GM12872 (cell line): ENCODE measurements around the gene UBN1.

ENCODE experiments used
- TF ChIP-seq, protein P1 (sequence below): IDR thresholded peaks from 3 replicates; pipeline ENCODE4 v1.5.1; 2011; ENCODE audit warnings: low read depth, mild to moderate bottlenecking, low read length, moderate library complexity; ENCODE audit not compliant: insufficient read depth

The UBN1 gene

DNA sequence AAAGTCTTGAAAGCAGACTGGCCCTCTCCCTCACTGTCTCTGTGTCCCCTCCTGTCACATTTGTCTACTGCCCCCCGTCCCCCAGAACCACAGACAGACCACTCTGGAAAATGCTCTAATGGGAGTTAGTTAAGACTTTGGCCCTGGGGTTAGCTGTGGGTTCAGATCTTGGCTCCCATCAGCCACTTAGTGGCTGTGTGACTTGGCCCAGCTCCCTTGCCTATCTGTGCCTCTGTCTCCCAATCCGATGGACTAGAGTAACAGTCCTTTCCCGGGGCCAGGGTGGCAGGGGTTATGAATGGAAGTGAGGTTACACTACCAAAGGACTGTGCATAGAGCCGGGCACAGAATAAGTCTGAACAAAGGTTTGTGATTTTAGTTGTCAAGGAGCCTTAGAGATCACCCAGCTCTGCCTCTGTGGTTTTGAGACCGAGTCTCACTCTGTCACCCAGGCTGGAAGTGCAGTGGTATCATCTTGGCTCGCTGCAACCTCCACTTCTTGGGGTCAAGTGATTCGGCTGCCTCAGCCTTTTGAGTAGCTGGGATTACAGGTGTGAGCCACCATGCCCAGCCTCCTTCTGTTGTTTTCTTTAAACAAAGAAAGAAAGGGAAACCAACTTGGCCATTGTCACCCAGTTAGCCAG, 66.0 kb downstream of the UBN1 start:
- TF ChIP-seq, protein P1, sequence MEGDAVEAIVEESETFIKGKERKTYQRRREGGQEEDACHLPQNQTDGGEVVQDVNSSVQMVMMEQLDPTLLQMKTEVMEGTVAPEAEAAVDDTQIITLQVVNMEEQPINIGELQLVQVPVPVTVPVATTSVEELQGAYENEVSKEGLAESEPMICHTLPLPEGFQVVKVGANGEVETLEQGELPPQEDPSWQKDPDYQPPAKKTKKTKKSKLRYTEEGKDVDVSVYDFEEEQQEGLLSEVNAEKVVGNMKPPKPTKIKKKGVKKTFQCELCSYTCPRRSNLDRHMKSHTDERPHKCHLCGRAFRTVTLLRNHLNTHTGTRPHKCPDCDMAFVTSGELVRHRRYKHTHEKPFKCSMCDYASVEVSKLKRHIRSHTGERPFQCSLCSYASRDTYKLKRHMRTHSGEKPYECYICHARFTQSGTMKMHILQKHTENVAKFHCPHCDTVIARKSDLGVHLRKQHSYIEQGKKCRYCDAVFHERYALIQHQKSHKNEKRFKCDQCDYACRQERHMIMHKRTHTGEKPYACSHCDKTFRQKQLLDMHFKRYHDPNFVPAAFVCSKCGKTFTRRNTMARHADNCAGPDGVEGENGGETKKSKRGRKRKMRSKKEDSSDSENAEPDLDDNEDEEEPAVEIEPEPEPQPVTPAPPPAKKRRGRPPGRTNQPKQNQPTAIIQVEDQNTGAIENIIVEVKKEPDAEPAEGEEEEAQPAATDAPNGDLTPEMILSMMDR: no peak

DNA sequence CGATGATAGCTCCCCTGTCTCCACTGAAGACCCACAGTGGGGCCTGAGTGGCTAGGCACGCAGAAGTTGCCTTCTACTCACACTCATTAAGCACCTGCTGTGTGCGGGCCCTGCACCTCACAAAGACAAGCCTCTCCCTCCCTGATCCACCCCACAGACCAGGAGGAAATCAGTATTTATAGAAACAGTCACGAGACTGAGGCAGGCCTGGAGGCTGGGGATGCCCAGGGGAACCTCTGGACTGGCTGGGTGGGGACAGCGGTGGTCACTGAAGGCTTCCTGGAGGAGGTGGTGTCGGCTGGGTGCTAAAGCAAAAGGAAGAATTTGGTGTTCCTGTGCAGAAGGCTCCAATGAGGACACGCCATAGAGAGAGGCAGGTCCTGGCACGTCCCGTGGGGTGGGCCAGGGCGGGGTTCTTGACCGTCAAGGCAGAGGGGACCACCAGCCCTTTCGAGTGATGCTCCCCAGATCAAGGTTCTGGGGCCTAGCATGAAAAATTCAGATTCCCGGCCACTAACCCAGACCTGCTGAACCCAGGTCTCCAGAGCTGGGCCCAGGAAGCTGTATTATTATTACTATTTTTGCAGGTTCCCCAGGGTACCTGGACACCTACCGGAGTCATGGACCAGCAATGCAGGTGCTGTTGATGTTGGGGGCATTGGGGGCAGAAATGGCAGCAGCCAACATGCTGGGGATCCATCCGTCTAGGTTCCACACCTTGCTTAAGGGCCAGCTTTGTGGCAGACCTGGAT, 66.7 kb downstream of the UBN1 start:
- TF ChIP-seq, protein P1: no peak

DNA sequence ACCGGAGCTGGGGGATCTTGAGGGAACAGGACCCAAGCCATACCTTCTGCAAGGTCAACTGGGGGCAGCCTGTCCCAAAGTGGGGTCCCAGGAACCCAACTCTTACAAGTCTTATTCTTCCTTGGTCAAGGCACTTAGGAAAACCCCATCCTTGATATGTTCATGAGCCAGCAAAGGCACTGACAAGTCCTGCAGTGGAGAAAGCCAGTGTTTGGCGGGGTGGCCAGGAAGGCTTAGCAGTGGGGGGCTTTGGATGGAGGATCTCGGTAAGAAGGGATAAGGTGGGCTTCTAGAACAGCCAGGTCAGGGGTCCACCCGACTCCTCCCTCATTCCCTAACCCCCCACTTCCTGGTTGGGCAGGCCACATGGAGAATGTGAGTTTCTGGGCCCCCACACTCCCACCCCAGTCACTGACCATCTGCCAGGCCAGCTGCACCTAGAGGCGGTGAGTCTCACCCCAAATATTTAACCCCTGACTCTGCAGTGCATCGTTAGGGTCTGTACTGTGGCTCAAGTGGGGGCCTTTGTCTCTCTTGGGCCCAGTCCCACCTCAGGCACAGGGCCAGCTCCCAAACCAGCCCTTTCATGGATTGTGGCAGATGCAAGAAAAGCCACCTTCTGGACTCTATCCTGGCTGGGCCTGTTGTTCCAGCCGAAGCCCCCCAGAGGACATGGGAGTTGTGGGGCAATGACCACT, 67.4 kb downstream of the UBN1 start:
- TF ChIP-seq, protein P1: no peak

DNA sequence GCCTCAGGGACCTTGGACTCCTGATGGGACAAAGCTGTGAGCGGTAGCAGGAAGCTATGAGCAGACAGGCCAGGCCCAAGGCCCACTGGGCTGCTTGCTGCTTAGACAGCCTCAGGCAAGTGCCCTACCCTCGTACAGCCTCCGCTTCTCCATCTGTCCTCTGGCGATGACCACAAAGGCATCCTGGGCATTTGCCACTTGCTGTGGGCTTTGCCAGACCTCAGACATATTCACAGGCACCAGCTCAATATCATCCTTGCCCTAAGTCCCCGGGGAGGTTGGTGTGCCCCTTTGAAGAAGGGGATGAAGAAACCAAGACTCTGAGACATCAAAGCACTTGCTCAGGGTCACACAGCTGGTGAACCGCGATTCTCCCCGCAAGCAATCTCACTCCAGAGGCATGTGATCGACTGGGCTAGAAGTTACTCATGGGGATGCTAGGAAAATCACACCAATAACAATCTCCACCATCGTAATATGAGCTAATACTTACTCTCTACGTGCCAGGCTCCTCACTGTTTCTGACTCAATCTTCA, 68.0 kb downstream of the UBN1 start:
- TF ChIP-seq, protein P1: no peak

DNA sequence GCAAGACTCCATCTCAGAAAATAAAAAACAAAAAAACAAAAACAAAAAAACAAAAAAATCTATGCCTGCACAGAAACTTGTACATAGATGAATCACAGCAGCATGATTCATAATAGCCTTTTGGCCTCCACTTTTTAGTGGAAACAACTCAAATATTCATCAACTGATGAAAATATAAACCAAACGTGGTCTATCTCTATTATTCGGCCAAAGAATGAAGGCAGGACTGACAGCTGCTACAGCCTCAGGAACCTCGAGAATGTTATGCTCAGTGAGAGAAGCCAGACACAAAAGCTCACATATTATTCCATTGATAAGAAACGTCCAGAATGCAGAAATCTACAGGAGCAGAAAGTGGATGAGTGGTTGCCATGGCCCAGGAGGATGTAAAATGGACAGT, 69.8 kb downstream of the UBN1 start:
- TF ChIP-seq, protein P1: no peak

DNA sequence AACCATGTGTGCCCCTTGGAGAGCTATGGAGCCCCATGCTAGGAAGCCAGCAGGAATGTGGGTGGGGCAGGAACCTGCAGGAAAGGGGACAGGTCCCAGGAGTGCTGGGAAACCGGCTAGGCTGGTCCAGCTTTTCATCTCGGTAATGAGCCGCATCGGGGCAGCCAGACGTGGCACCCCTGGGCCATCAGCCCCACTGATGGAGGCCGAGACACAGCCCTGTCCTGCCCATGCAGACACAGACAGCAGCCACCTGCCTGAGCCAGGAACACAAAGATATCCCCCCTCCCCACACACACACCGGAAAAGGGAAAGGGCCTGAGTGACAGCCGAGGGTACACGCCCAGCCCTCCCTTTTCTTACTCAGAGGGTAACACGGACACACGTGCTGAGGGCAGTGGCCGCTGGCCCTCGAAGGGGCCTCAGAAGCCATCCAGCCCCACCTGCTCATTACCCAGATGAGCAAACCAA, 71.5 kb downstream of the UBN1 start:
- TF ChIP-seq, protein P1: no peak

DNA sequence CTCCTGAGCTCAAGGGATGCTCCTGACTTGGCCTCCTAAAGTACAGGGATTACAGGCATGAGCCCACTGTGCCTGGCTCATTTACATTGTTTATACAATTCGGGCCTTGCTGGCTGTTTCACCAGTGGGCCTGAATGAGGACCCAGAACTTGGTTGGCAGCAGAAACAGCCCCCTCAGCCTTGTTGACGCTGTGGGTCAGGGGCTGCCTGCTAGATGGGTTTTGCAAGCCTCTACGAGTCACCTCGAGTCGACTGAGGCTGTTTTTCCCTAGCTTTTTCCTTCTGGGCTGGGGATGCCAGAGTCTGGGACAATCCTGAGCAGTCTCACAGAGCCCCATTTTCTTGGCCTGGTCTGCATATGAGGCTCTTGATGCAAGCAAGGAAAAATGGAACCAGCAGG, 73.5 kb downstream of the UBN1 start:
- TF ChIP-seq, protein P1: no peak
